Astrocyte (in vitro differentiated cells and primary cell): ENCODE results near the gene LYZL4. TPM values are rescaled to one million over a fixed set of nuclear protein-coding genes. Genes with fewer than 3 reads are reported as not detected.
A peak's percentile ranks its signal among the peaks of the same experiment; 100 is the strongest.

Source experiments
- DNase-seq: peaks from one replicate; pipeline ENCODE4 v3.0.0-alpha.2; 2010; ENCODE audit warnings: low read depth
- FAIRE-seq: peaks from 2 replicates; lab custom pipeline; 2011; peaks lifted over from hg19 to GRCh38; lab: Jason Lieb, UNC
- H2AFZ ChIP-seq: 2 replicates; pipeline ENCODE4 v1.6.0; 2012; ENCODE audit warnings: low read depth, low read length, inconsistent platforms
- H3K27ac ChIP-seq: 2 replicates; pipeline ENCODE4 v1.5.1; 2011; ENCODE audit warnings: low read depth, low read length, inconsistent platforms
- H3K27me3 ChIP-seq: 2 replicates; pipeline ENCODE4 v1.6.0; 2011; ENCODE audit warnings: low read length, inconsistent platforms; ENCODE audit not compliant: insufficient read depth
- H3K36me3 ChIP-seq: 2 replicates; pipeline ENCODE4 v1.5.1; 2011; ENCODE audit warnings: low read length, inconsistent platforms; ENCODE audit not compliant: insufficient read depth
- H3K4me1 ChIP-seq: 2 replicates; pipeline ENCODE4 v1.5.1; 2011; ENCODE audit warnings: low read length, inconsistent platforms; ENCODE audit not compliant: insufficient read depth
- H3K4me2 ChIP-seq: 2 replicates; pipeline ENCODE4 v1.6.0; 2012; ENCODE audit warnings: low read length, inconsistent platforms
- H3K4me3 ChIP-seq: 2 replicates; pipeline ENCODE4 v1.5.1; 2011; ENCODE audit warnings: low read depth, mild to moderate bottlenecking, low read length, inconsistent platforms; ENCODE audit not compliant: insufficient read depth
- H3K79me2 ChIP-seq: 2 replicates; pipeline ENCODE4 v1.6.0; 2012; ENCODE audit warnings: mild to moderate bottlenecking, low read length, inconsistent platforms; ENCODE audit not compliant: insufficient read depth
- H3K9ac ChIP-seq: 2 replicates; pipeline ENCODE4 v1.6.0; 2012; ENCODE audit warnings: mild to moderate bottlenecking, low read length, inconsistent platforms
- H3K9me3 ChIP-seq: 2 replicates; pipeline ENCODE4 v1.5.1; 2012; ENCODE audit warnings: low read depth, mild to moderate bottlenecking, low read length, inconsistent platforms; ENCODE audit not compliant: insufficient read depth
- H4K20me1 ChIP-seq: 2 replicates; pipeline ENCODE4 v1.6.0; 2012; ENCODE audit warnings: low read length, inconsistent platforms; ENCODE audit not compliant: insufficient read depth
- H3K27ac Mint-ChIP-seq: one replicate; pipeline ENCODE4 v1.8.0; 2021; ENCODE audit warnings: mild to moderate bottlenecking, mixed read lengths; ENCODE audit not compliant: unreplicated experiment
- H3K27me3 Mint-ChIP-seq: one replicate; pipeline ENCODE4 v1.8.0; 2021; ENCODE audit warnings: low read depth, mixed read lengths; ENCODE audit not compliant: unreplicated experiment
- H3K36me3 Mint-ChIP-seq: one replicate; pipeline ENCODE4 v1.8.0; 2021; ENCODE audit warnings: low read depth, mixed read lengths; ENCODE audit not compliant: unreplicated experiment
- H3K4me1 Mint-ChIP-seq: one replicate; pipeline ENCODE4 v1.8.0; 2021; ENCODE audit warnings: low read depth, mixed read lengths; ENCODE audit not compliant: unreplicated experiment
- H3K4me3 Mint-ChIP-seq: one replicate; pipeline ENCODE4 v1.8.0; 2021; ENCODE audit warnings: mild to moderate bottlenecking, moderate library complexity, mixed read lengths; ENCODE audit not compliant: unreplicated experiment
- H3K9me3 Mint-ChIP-seq: one replicate; pipeline ENCODE4 v1.8.0; 2021; ENCODE audit warnings: mild to moderate bottlenecking, mixed read lengths; ENCODE audit not compliant: unreplicated experiment
- EZH2 ChIP-seq: IDR thresholded peaks from 2 replicates; pipeline ENCODE4 v1.6.1; 2012; ENCODE audit warnings: mild to moderate bottlenecking, low read length, inconsistent platforms; ENCODE audit not compliant: insufficient read depth
- total RNA-seq: library from RNA; stranded (reverse); gene quantifications from 2 replicates; pipeline ENCODE4 v1.2.1, GENCODE V29; 2021
- TF ChIP-seq, protein P1 (sequence below): IDR thresholded peaks from 2 replicates; pipeline ENCODE4 v1.5.1; 2011; ENCODE audit warnings: low read depth, mild to moderate bottlenecking, inconsistent platforms, low read length, moderate library complexity; ENCODE audit not compliant: insufficient read depth

LYZL4 gene
- total RNA-seq, 1 donor from 2014 or later = not detected

DNA sequence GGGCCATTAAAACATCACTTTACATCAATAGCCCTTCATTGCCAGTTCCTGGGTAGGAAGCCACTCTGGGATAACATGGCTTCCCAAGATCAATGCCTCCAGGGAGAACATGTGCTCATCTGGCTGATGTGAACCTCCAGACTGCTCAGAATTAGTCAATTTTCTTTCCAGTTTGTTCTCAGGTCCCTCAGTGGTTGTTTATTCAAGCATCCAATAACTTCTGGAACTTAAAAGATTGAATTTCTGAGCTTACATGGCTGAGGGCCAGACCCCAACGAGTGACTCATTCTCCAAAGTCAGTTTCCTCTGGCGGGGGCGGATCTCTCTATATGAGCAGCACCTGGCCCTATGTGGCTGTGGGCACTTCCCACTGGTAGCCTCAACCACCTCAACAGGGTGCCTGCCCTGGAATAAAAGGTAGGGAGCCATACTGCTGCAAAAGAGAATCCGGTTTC, 34.0 kb downstream of the LYZL4 start:
- Histone ChIP-seq H3K36me3 (no peaks in the 10 kb centered on the region), H3K4me2 (no peak overlapping the region), H3K9me3 (no peaks in the 10 kb centered on the region), H3K4me1 (peaks cover 5% of the 10 kb centered on the region), H3K9ac (no peak overlapping the region), H2AFZ (no peak overlapping the region), H4K20me1 (no peaks in the 10 kb centered on the region), H3K4me3 (no peak overlapping the region), H3K27ac (no peak overlapping the region), H3K27me3 (no peaks in the 10 kb centered on the region), H3K79me2 (no peaks in the 10 kb centered on the region)
- no peak for FAIRE-seq
- H3K4me3 Mint-ChIP-seq = no peak overlapping the region
- peaks cover 10% of the 10 kb centered on the region for H3K27me3 Mint-ChIP-seq
- H3K9me3 Mint-ChIP-seq = no peaks in the 10 kb centered on the region
- TF ChIP-seq EZH2 = no peak
- TF ChIP-seq, protein P1, sequence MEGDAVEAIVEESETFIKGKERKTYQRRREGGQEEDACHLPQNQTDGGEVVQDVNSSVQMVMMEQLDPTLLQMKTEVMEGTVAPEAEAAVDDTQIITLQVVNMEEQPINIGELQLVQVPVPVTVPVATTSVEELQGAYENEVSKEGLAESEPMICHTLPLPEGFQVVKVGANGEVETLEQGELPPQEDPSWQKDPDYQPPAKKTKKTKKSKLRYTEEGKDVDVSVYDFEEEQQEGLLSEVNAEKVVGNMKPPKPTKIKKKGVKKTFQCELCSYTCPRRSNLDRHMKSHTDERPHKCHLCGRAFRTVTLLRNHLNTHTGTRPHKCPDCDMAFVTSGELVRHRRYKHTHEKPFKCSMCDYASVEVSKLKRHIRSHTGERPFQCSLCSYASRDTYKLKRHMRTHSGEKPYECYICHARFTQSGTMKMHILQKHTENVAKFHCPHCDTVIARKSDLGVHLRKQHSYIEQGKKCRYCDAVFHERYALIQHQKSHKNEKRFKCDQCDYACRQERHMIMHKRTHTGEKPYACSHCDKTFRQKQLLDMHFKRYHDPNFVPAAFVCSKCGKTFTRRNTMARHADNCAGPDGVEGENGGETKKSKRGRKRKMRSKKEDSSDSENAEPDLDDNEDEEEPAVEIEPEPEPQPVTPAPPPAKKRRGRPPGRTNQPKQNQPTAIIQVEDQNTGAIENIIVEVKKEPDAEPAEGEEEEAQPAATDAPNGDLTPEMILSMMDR = no peak
- H3K4me1 Mint-ChIP-seq = peaks cover 17% of the 10 kb centered on the region
- no peaks in the 10 kb centered on the region for H3K36me3 Mint-ChIP-seq
- peak overlapping the region; percentile 80 for H3K27ac Mint-ChIP-seq
- peak; percentile 88 for DNase-seq

DNA sequence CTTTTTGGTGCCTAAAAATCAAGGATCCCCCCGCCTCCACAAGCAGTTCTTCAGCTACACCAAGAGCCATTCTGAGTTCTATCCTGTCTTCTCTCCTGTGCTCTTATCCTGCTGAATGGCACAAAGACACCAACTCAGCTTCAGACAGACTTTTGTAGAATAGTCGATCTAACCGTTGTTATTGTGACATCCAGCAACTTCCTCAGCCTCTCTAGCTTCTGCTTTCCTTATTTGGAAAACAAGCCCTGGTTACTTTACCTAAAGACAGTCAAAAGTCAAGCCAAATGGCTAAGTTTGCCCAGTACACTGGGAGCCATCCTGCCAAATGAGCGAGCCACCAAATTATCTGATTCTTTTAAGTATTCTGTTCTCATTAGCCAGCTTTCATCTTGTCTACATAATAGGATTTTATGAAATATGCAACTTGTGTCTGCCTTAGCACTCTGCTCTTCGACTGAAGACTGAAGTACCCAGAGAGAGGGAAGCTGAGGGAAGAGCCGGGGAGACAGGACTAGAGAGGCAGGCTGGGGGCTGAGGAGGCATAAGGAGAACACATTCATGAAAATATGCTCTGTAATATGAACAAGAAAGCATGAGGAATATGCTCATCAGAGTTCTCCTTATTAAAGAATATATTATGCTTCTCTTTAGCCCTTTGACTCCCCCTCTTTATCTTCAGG, 35.1 kb downstream of the LYZL4 start:
- H3K4me1 ChIP-seq = peaks cover 5% of the 10 kb centered on the region
- no peak overlapping the region for H3K27ac ChIP-seq
- H3K27me3 ChIP-seq = peaks cover 7% of the 10 kb centered on the region
- H3K27ac Mint-ChIP-seq = no peak overlapping the region
- no peak overlapping the region for H3K9ac ChIP-seq
- H3K4me1 Mint-ChIP-seq = peaks cover 17% of the 10 kb centered on the region
- H3K9me3 Mint-ChIP-seq = peaks cover 7% of the 10 kb centered on the region
- H3K9me3 ChIP-seq = no peaks in the 10 kb centered on the region
- H3K27me3 Mint-ChIP-seq = peaks cover 19% of the 10 kb centered on the region
- no peak for TF ChIP-seq EZH2
- TF ChIP-seq, protein P1 = no peak
- no peaks in the 10 kb centered on the region for H3K36me3 ChIP-seq
- no peaks in the 10 kb centered on the region for H3K79me2 ChIP-seq
- H3K4me3 ChIP-seq = no peak overlapping the region
- no peak overlapping the region for H3K4me3 Mint-ChIP-seq
- DNase-seq (no peak), FAIRE-seq (no peak)
- H3K36me3 Mint-ChIP-seq = peaks cover 2% of the 10 kb centered on the region
- H4K20me1 ChIP-seq = no peaks in the 10 kb centered on the region
- H3K4me2 ChIP-seq = no peak overlapping the region
- no peak overlapping the region for H2AFZ ChIP-seq

GRCh38 chr3:42371776-42372175, 38.6 kb downstream of the LYZL4 start:
- Mint-ChIP-seq H3K27me3 (peaks cover 19% of the 10 kb centered on the region), H3K36me3 (peaks cover 2% of the 10 kb centered on the region)

More at GRCh38 chr3:42371776-42372175, 38.6 kb downstream of the LYZL4 start:
- peaks cover 10% of the 10 kb centered on the region for H3K9me3 Mint-ChIP-seq
- peaks cover 24% of the 10 kb centered on the region for H3K4me1 Mint-ChIP-seq
- TF ChIP-seq EZH2 = no peak
- TF ChIP-seq, protein P1 = no peak
- Histone ChIP-seq H3K9ac (no peak overlapping the region), H2AFZ (no peak overlapping the region), H3K27ac (no peak overlapping the region), H3K9me3 (no peaks in the 10 kb centered on the region), H4K20me1 (no peaks in the 10 kb centered on the region), H3K4me1 (peaks cover 5% of the 10 kb centered on the region), H3K27me3 (peaks cover 7% of the 10 kb centered on the region), H3K4me3 (no peak overlapping the region), H3K36me3 (no peaks in the 10 kb centered on the region), H3K79me2 (no peaks in the 10 kb centered on the region), H3K4me2 (no peak overlapping the region)
- DNase-seq (no peak), FAIRE-seq (no peak)
- H3K27ac Mint-ChIP-seq = no peak overlapping the region
- no peak overlapping the region for H3K4me3 Mint-ChIP-seq
